Measurements from ENCODE around the gene TMEM178B. TPM values are rescaled to one million over a fixed set of nuclear protein-coding genes. Genes with fewer than 3 reads are reported as not detected.

TMEM178B gene
- total RNA-seq, 1 experiment from 2014 or later: not detected

DNA sequence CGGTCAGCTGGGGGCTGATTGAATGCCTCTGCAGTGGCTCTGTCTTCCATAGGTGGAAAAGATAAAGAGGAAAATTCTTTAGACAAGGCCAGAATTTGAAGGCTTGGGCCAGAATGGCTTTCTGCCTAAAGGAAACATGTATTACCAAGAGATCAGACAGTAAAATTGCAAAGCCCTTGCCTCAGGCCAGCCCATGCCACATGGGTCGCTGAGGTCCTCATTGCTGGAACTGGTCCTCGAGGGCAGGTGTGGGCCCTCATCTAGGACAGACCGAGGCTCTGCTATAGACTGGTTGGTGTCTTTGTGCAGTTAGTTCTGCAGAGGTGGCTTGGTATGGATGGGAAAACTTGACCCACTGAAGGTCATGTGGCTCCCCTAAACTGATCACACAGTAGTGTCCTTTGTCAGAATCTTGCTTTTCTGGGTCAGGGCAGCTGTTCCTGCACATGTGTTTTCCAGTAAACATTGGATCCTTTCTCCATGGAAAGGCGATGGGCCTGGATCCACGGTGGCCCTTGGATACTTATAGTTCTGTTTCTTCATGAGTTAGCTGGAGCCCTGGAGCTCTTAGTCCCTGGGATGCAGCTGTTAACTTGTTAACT lies 80.4 kb downstream of the TMEM178B start:
- CTCF ChIA-PET: no interaction called here
- H3K9me2 ChIP-seq (ENCODE audit: insufficient read depth): no peaks in the 10 kb centered on the region
- H4K20me1 ChIP-seq (ENCODE audit: insufficient read depth): no peaks in the 10 kb centered on the region
- no peak overlapping the region for H3K4me2 ChIP-seq
- no peak overlapping the region for H2AFZ ChIP-seq
- POLR2A ChIA-PET (ENCODE audit: unreplicated experiment): no interaction called here
- no TSS peak for BruUV-seq (replicated peaks)
- H3K36me3 ChIP-seq (ENCODE audit: low read depth): no peaks in the 10 kb centered on the region
- H3K4me3 ChIP-seq: no peak overlapping the region
- no peak for DNase-seq
- peaks cover 38% of the 10 kb centered on the region for H3K27me3 ChIP-seq (ENCODE audit: insufficient read depth, low read depth)
- H3K79me2 ChIP-seq (ENCODE audit: low read depth): no peaks in the 10 kb centered on the region
- no peaks in the 10 kb centered on the region for H3F3A ChIP-seq (ENCODE audit: insufficient read depth, low read depth)
- TF ChIP-seq EZH2 (IDR thresholded peaks at IDR 0.05; ENCODE audit: low read depth): no peak
- TF ChIP-seq, protein P1, sequence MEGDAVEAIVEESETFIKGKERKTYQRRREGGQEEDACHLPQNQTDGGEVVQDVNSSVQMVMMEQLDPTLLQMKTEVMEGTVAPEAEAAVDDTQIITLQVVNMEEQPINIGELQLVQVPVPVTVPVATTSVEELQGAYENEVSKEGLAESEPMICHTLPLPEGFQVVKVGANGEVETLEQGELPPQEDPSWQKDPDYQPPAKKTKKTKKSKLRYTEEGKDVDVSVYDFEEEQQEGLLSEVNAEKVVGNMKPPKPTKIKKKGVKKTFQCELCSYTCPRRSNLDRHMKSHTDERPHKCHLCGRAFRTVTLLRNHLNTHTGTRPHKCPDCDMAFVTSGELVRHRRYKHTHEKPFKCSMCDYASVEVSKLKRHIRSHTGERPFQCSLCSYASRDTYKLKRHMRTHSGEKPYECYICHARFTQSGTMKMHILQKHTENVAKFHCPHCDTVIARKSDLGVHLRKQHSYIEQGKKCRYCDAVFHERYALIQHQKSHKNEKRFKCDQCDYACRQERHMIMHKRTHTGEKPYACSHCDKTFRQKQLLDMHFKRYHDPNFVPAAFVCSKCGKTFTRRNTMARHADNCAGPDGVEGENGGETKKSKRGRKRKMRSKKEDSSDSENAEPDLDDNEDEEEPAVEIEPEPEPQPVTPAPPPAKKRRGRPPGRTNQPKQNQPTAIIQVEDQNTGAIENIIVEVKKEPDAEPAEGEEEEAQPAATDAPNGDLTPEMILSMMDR (conservative IDR thresholded peaks at IDR 0.05): no peak
- intact Hi-C loops (cut with micrococcal nuclease; ENCODE audit: unreplicated experiment): no loop called here
- H3K27ac ChIP-seq: no peak overlapping the region
- H3K9me3 ChIP-seq (ENCODE audit: insufficient read depth, low read depth): no peaks in the 10 kb centered on the region
- H3K4me1 ChIP-seq (replicated peaks; ENCODE audit: insufficient read depth): no peaks in the 10 kb centered on the region

DNA sequence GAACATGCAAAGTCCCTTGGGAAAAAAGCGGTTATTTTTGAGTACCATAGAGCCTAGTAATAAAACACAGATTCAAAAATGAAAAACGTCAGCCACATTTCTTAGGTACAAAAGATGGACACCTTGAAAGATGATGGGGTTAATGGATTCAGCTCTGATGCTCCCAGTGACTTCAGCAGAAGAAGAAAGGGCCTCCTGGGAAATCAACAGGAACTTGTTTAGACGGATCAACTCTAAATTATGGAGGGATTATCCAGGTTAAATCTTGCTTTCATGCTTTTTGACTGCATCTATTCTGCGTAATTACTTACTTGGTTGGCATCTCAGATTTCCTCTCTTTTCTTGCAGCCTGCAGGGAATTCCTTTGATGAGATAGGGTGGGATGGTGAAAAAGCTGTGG lies 82.5 kb downstream of the TMEM178B start:
- CTCF ChIA-PET: no interaction called here
- no peaks in the 10 kb centered on the region for H3K4me1 ChIP-seq (replicated peaks; ENCODE audit: insufficient read depth)
- H3K27ac ChIP-seq: no peak overlapping the region
- peaks cover 42% of the 10 kb centered on the region for H3K27me3 ChIP-seq (ENCODE audit: insufficient read depth, low read depth)
- TF ChIP-seq, protein P1 (conservative IDR thresholded peaks at IDR 0.05): no peak
- no peak for TF ChIP-seq EZH2 (IDR thresholded peaks at IDR 0.05; ENCODE audit: low read depth)
- intact Hi-C loops (cut with micrococcal nuclease; ENCODE audit: unreplicated experiment): no loop called here
- POLR2A ChIA-PET (ENCODE audit: unreplicated experiment): no interaction called here
- H3K79me2 ChIP-seq (ENCODE audit: low read depth): no peaks in the 10 kb centered on the region
- no peak overlapping the region for H2AFZ ChIP-seq
- H3K36me3 ChIP-seq (ENCODE audit: low read depth): no peaks in the 10 kb centered on the region
- H3F3A ChIP-seq (ENCODE audit: insufficient read depth, low read depth): no peaks in the 10 kb centered on the region
- H3K9me2 ChIP-seq (ENCODE audit: insufficient read depth): no peaks in the 10 kb centered on the region
- no peak for DNase-seq
- no peak overlapping the region for H3K4me3 ChIP-seq
- no peaks in the 10 kb centered on the region for H4K20me1 ChIP-seq (ENCODE audit: insufficient read depth)
- H3K4me2 ChIP-seq: no peak overlapping the region
- no TSS peak for BruUV-seq (replicated peaks)
- H3K9me3 ChIP-seq (ENCODE audit: insufficient read depth, low read depth): no peaks in the 10 kb centered on the region

DNA sequence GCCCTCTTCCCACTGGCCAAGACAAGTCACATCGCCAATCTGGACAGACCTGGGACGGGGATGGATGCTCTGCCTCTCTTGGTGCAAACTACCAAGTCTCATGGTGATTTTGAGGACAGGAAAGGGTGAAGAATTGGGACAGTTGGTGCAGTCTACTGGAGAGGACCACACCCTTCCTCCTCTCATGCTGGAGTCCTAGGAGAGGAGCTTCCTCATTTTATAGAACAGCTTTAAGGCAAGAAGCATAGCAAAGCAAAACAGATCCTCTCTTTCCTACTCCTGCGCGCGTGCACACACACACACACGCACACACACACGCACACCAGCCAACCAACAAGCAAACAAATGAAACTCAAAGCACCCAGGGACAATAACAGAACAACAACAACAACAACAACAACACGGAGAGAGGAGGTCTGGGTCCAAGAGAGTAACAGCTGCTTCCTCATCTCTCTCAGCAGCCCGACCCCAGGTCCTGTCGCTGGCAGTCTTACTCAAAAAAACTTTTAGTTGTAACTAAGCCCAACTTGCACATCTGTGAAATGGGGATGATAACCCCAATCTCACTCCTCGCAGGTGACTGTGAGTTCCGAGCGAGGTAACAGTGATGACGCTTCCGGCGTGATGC lies 83.4 kb downstream of the TMEM178B start:
- intact Hi-C loops (cut with micrococcal nuclease; ENCODE audit: unreplicated experiment): no loop called here
- Histone ChIP-seq H3K27ac (no peak overlapping the region), H3K27me3 (ENCODE audit: insufficient read depth, low read depth) (peaks cover 42% of the 10 kb centered on the region), H4K20me1 (ENCODE audit: insufficient read depth) (no peaks in the 10 kb centered on the region), H3K79me2 (ENCODE audit: low read depth) (no peaks in the 10 kb centered on the region), H3K36me3 (ENCODE audit: low read depth) (no peaks in the 10 kb centered on the region), H3K9me3 (ENCODE audit: insufficient read depth, low read depth) (no peaks in the 10 kb centered on the region), H2AFZ (no peak overlapping the region), H3K4me3 (no peak overlapping the region), H3K4me1 (replicated peaks; ENCODE audit: insufficient read depth) (no peaks in the 10 kb centered on the region), H3F3A (ENCODE audit: insufficient read depth, low read depth) (no peaks in the 10 kb centered on the region), H3K4me2 (no peak overlapping the region), H3K9me2 (ENCODE audit: insufficient read depth) (no peaks in the 10 kb centered on the region)
- no TSS peak for BruUV-seq (replicated peaks)
- DNase-seq: no peak
- ChIA-PET POLR2A (ENCODE audit: unreplicated experiment) (interaction anchor here (0.8 kb wide), 1 partner anchor 462 kb away, joined by 7 read pairs; no protein-coding TSS in a partner anchor), CTCF (no interaction called here)
- TF ChIP-seq, protein P1 (conservative IDR thresholded peaks at IDR 0.05): no peak
- TF ChIP-seq EZH2 (IDR thresholded peaks at IDR 0.05; ENCODE audit: low read depth): no peak

All from PC-9 (cell line).